Natural killer cell treated with Interleukin-12 subunit alpha and Interleukin-12 subunit beta and Interleukin-15 and Interleukin-18, amount 100 ng/mL, for 72 hours (primary cell): Measurements from ENCODE around the gene ADIPOR2. TPM values are rescaled to one million over a fixed set of nuclear protein-coding genes. Genes with fewer than 3 reads are reported as not detected.
A peak's percentile ranks its signal among the peaks of the same experiment; 100 is the strongest.
"Not testable (repeated sequence)": the region's sequence is repeated elsewhere in the genome, so short reads cannot be mapped to it uniquely, and the experiment has no call there.

Experiments used
- ATAC-seq, 2 donors: fragments of 150-1000 bp; cut with Tn5 transposase in 1 of 2; sonication (Bioruptor Pico), chemical (Tn5 transposase) in 1 of 2; 2 replicates each; pipeline ENCODE4 v1.10.0; 2021
- DNase-seq: peaks from one replicate; pipeline ENCODE4 v3.0.0; 2022; ENCODE audit warnings: low spot score
- H3K27ac Mint-ChIP-seq, 2 donors: 1 replicate in 1 of 2; 2 replicates in 1 of 2; pipeline ENCODE4 v1.8.0; 2022; ENCODE audit warnings: mixed read lengths in 2 of 2, mild to moderate bottlenecking in 1 of 2, moderate library complexity in 1 of 2
- H3K27me3 Mint-ChIP-seq, 2 donors: 1 replicate in 1 of 2; 2 replicates in 1 of 2; pipeline ENCODE4 v1.8.0; 2022; ENCODE audit warnings: mixed read lengths in 2 of 2
- H3K36me3 Mint-ChIP-seq: one replicate; pipeline ENCODE4 v1.8.0; 2022; ENCODE audit warnings: mixed read lengths
- H3K4me1 Mint-ChIP-seq, 2 donors: 1 replicate in 1 of 2; 2 replicates in 1 of 2; pipeline ENCODE4 v1.8.0; 2022; ENCODE audit warnings: low read depth in 2 of 2, mixed read lengths in 2 of 2, mild to moderate bottlenecking in 1 of 2
- H3K4me3 Mint-ChIP-seq: one replicate; pipeline ENCODE4 v1.8.0; 2022; ENCODE audit warnings: mixed read lengths
- H3K9me3 Mint-ChIP-seq: 2 replicates; pipeline ENCODE4 v1.8.0; 2022; ENCODE audit warnings: mixed read lengths
- total RNA-seq, 2 donors: library from RNA; stranded (reverse); gene quantifications; one replicate each; pipeline ENCODE4 v1.2.3, GENCODE V29; 2022

Gene ADIPOR2
- total RNA-seq, 2 donors from 2014 or later: 72.5 to 74.5 TPM

- H3K4me3 Mint-ChIP-seq: no peak overlapping the region
- H3K27me3 Mint-ChIP-seq: no peaks in the 10 kb centered on the region
- peak overlapping the region in 1 of 2 donors; percentile 48 for H3K27ac Mint-ChIP-seq
- no peaks in the 10 kb centered on the region for H3K9me3 Mint-ChIP-seq
- peaks cover 29 to 31% of the 10 kb centered on the region in 2 donors for H3K4me1 Mint-ChIP-seq
- ATAC-seq (no peak), DNase-seq (no peak)
- H3K36me3 Mint-ChIP-seq: no peaks in the 10 kb centered on the region
Observed at GRCh38 chr12:1703771-1704722, 13.2 kb downstream of the ADIPOR2 start.

- ATAC-seq: no peak
- no peaks in the 10 kb centered on the region for H3K27me3 Mint-ChIP-seq
- peak overlapping the region; percentile 22 to 45 for H3K27ac Mint-ChIP-seq
- H3K4me1 Mint-ChIP-seq: peaks cover 35 to 36% of the 10 kb centered on the region in 2 donors
- no peaks in the 10 kb centered on the region for H3K36me3 Mint-ChIP-seq
- H3K4me3 Mint-ChIP-seq: no peak overlapping the region
- DNase-seq: no peak
- no peaks in the 10 kb centered on the region for H3K9me3 Mint-ChIP-seq
Observed at GRCh38 chr12:1705774-1706631, 15.1 kb downstream of the ADIPOR2 start.

GRCh38 chr12:1706632-1706980 is 15.7 kb downstream of the ADIPOR2 start:
- H3K27ac Mint-ChIP-seq: peak overlapping the region in 1 of 2 donors; percentile 45
- peak in 1 of 2 donors; percentile 53 for ATAC-seq
- no peak overlapping the region for H3K4me3 Mint-ChIP-seq
- no peaks in the 10 kb centered on the region for H3K27me3 Mint-ChIP-seq
- no peaks in the 10 kb centered on the region for H3K9me3 Mint-ChIP-seq
- H3K4me1 Mint-ChIP-seq: peaks cover 41 to 42% of the 10 kb centered on the region in 2 donors
- H3K36me3 Mint-ChIP-seq: no peaks in the 10 kb centered on the region
- no peak for DNase-seq

DNA sequence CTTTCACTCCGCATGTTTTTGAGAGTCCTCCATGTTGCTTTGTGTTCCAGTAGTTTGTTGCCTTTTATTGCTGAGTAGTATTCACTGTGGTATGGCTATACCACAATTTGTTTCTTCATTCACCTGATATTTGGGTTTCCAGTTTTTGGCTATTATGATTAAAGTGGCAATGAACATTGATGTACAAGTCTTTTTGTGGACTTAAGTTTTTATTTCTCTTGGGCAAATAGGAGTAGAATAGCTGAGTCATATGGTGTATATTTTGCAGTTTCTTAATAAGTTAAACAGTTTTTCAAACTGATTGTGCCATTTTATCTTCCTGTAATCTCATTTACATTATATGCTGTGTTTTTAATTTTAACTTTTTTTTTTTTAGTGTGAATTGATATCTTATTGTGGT is 16.2 kb downstream of the ADIPOR2 start:
- Mint-ChIP-seq H3K36me3 (no peaks in the 10 kb centered on the region), H3K4me1 (peaks cover 43 to 46% of the 10 kb centered on the region in 2 donors), H3K9me3 (no peaks in the 10 kb centered on the region), H3K27ac (peak overlapping the region in 1 of 2 donors; percentile 45), H3K4me3 (no peak overlapping the region), H3K27me3 (no peaks in the 10 kb centered on the region)
- no peak for DNase-seq
- ATAC-seq: no peak

DNA sequence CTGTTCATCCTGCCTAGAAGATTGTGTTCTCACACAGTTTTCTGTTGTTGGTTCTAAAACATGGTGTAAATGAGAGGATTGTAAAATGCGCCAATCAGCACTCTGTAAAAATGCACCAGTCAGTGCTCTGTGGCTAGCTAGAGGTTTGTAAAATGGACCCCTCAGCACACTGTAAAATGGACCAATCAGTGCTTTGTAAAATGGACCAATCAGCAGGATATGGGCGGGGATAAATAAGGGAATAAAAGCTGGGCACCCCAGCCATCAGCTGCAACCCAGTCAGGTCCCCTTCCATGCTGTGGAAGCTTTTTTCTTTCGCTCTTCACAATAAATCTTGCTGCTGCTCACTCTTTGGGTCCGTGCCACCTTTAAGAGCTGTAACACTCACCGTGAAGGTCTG is 19.1 kb downstream of the ADIPOR2 start:
- not testable (repeated sequence) for DNase-seq, H3K27me3 Mint-ChIP-seq, H3K4me3 Mint-ChIP-seq, H3K9me3 Mint-ChIP-seq, H3K27ac Mint-ChIP-seq, H3K36me3 Mint-ChIP-seq, ATAC-seq
- peaks cover 42 to 56% of the 10 kb centered on the region in 2 donors for H3K4me1 Mint-ChIP-seq

GRCh38 chr12:1710870-1711269 is 20.0 kb downstream of the ADIPOR2 start:
- ATAC-seq, DNase-seq, H3K9me3 Mint-ChIP-seq, H3K27ac Mint-ChIP-seq, H3K27me3 Mint-ChIP-seq, H3K4me3 Mint-ChIP-seq: not testable (repeated sequence)
- Mint-ChIP-seq H3K4me1 (peaks cover 41 to 53% of the 10 kb centered on the region in 2 donors), H3K36me3 (peaks cover 12% of the 10 kb centered on the region)

DNA sequence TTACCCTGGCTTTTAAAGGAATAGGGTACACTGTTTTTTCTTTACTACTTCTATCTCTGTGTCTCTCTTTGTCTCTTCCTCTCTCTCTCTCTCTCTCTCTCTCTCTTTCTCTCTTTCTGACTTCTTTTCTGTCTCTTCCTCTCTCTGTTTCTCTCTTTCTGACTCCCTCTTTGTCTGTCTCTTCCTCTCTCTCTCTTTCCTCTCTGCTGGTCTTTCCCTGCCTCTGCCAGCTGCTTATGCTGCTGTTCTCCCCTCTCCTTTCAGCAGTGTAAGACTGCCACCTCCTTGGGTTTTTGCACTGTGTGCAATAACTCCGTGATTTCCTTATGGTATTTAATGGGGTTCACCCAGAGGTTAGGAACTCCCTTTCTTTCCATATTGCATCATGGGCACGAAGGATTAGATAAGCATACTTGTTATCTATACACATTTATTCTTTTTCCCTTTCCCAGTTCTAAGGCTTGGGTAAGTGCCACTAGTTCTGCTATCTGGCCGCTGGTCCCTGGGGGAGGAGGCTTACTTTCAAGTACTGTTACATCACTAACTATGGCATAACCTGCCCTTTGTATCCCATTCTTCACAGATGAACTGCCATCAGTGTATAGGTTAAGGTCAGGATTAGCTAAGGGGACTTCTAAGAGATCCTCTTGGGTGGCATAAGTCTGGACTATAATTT is 20.8 kb downstream of the ADIPOR2 start:
- DNase-seq, H3K27me3 Mint-ChIP-seq, ATAC-seq, H3K4me3 Mint-ChIP-seq, H3K9me3 Mint-ChIP-seq: not testable (repeated sequence)
- peaks cover 42 to 55% of the 10 kb centered on the region in 2 donors for H3K4me1 Mint-ChIP-seq
- H3K27ac Mint-ChIP-seq: peak overlapping the region; percentile 9 to 52
- H3K36me3 Mint-ChIP-seq: peaks cover 12% of the 10 kb centered on the region

- H3K4me1 Mint-ChIP-seq: peaks cover 38 to 52% of the 10 kb centered on the region in 2 donors
- peaks cover 12% of the 10 kb centered on the region for H3K36me3 Mint-ChIP-seq
- H3K27me3 Mint-ChIP-seq, H3K27ac Mint-ChIP-seq, H3K9me3 Mint-ChIP-seq, DNase-seq, H3K4me3 Mint-ChIP-seq, ATAC-seq: not testable (repeated sequence)
Observed at GRCh38 chr12:1712305-1712704, 21.4 kb downstream of the ADIPOR2 start.

- H3K27ac Mint-ChIP-seq, ATAC-seq, H3K9me3 Mint-ChIP-seq, H3K4me3 Mint-ChIP-seq, DNase-seq, H3K27me3 Mint-ChIP-seq: not testable (repeated sequence)
- Mint-ChIP-seq H3K4me1 (peaks cover 37 to 52% of the 10 kb centered on the region in 2 donors), H3K36me3 (peaks cover 12% of the 10 kb centered on the region)
Observed at GRCh38 chr12:1712852-1713251, 22.0 kb downstream of the ADIPOR2 start.

- ATAC-seq, H3K4me3 Mint-ChIP-seq, DNase-seq, H3K9me3 Mint-ChIP-seq, H3K27me3 Mint-ChIP-seq, H3K27ac Mint-ChIP-seq: not testable (repeated sequence)
- Mint-ChIP-seq H3K36me3 (peaks cover 12% of the 10 kb centered on the region), H3K4me1 (peaks cover 37 to 48% of the 10 kb centered on the region in 2 donors)
Observed at GRCh38 chr12:1713783-1714348, 23.0 kb downstream of the ADIPOR2 start.

- ATAC-seq, DNase-seq, H3K4me3 Mint-ChIP-seq, H3K9me3 Mint-ChIP-seq, H3K27me3 Mint-ChIP-seq: not testable (repeated sequence)
- Mint-ChIP-seq H3K27ac (peak overlapping the region; percentile 55 to 61), H3K36me3 (peaks cover 12% of the 10 kb centered on the region), H3K4me1 (peaks cover 37 to 46% of the 10 kb centered on the region in 2 donors)
Observed at GRCh38 chr12:1715459-1715858, 24.6 kb downstream of the ADIPOR2 start.

DNA sequence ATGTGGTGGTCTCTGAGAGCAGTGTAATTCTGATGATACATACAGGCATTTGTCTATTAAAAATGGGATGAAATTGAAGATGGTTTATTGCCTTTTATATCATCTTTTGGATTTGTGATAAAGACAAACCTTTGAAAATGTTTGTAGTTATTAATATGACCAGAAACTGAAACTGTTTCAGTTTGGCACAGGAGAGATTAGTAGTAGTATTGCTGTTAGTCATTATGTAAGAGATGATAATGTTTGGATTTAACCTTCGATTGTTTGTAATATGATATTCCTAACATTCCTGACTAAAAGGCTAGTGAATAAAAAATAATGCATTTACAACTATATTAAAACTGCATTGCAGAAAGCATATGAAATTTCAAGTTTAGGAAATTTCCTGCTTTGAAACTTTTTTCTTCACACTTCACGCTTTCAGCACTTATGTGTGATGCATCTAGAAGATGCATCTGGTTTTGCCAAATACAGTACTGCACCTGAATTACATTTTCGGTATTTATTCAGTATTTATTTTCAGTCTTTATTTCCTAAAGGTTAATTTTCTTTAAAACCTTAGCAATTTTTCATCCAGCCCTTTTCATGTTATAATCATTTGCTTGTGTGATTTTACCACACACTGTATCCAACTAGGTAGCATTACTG is 25.5 kb downstream of the ADIPOR2 start:
- DNase-seq (no peak), ATAC-seq (no peak)
- H3K27me3 Mint-ChIP-seq: no peaks in the 10 kb centered on the region
- H3K27ac Mint-ChIP-seq: peak overlapping the region; percentile 55 to 61
- peaks cover 12% of the 10 kb centered on the region for H3K36me3 Mint-ChIP-seq
- no peaks in the 10 kb centered on the region for H3K9me3 Mint-ChIP-seq
- H3K4me3 Mint-ChIP-seq: peak overlapping the region; percentile 36
- H3K4me1 Mint-ChIP-seq: peaks cover 30 to 39% of the 10 kb centered on the region in 2 donors

DNA sequence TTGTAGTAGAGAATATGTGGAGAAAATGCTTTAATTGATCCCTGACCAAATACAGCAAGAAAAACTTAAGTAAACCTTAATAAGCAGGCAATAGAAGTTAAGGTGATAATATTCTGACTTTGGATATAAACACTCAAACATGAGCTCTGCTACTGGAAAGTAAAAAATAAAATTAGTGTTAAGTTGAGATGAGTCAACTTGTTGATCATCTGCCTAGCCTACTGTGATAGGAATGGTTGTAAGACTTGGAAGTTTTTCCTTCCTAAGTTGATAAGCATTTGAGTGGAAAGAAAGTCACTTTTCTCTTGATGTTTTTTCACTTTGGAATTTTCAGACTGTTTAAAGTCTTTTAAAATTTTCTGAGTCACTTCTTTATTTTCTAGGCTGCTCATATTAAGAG is 26.0 kb downstream of the ADIPOR2 start:
- Mint-ChIP-seq H3K4me3 (no peak overlapping the region), H3K27me3 (no peaks in the 10 kb centered on the region), H3K27ac (peak overlapping the region in 1 of 2 donors; percentile 61), H3K9me3 (no peaks in the 10 kb centered on the region), H3K36me3 (peaks cover 12% of the 10 kb centered on the region), H3K4me1 (peaks cover 30 to 39% of the 10 kb centered on the region in 2 donors)
- ATAC-seq: no peak
- no peak for DNase-seq
